GM19351 (cell line): ENCODE data around the gene CTSF.
"Not testable (repeated sequence)": the region's sequence is repeated elsewhere in the genome, so short reads cannot be mapped to it uniquely, and the experiment has no call there.

ENCODE experiments used
- ATAC-seq: cut with Tn5 transposase; IDR thresholded peaks from one replicate; pipeline ENCODE4 v1.9.1; 2021; ENCODE audit warnings: mild to moderate bottlenecking, moderate library complexity; ENCODE audit not compliant: unreplicated experiment

CTSF gene

GRCh38 chr11:66540598-66540997 is 27.8 kb downstream of the CTSF start:
- not testable (repeated sequence) for ATAC-seq

GRCh38 chr11:66539870-66540213 is 28.6 kb downstream of the CTSF start:
- no peak for ATAC-seq

- ATAC-seq: no peak
Observed at GRCh38 chr11:66539170-66539869, 29.1 kb downstream of the CTSF start.

GRCh38 chr11:66532784-66533183 is 35.6 kb downstream of the CTSF start:
- ATAC-seq: no peak

- ATAC-seq: no peak
Observed at GRCh38 chr11:66531841-66532240, 36.6 kb downstream of the CTSF start.

GRCh38 chr11:66530927-66531709 is 37.3 kb downstream of the CTSF start:
- no peak for ATAC-seq

GRCh38 chr11:66529655-66530054 is 38.8 kb downstream of the CTSF start:
- ATAC-seq: no peak

GRCh38 chr11:66529069-66529468 is 39.3 kb downstream of the CTSF start:
- ATAC-seq: no peak

GRCh38 chr11:66524304-66525040 is 43.9 kb downstream of the CTSF start:
- ATAC-seq: no peak

- no peak for ATAC-seq
Observed at GRCh38 chr11:66523611-66524010, 44.8 kb downstream of the CTSF start.
